ENCODE data around the gene BTD. TPM values are rescaled to one million over a fixed set of nuclear protein-coding genes. Genes with fewer than 3 reads are reported as not detected.

BTD gene
- total and polyA plus RNA-seq, 2 experiments from 2014 or later = 17.8 to 20.0 TPM

DNA sequence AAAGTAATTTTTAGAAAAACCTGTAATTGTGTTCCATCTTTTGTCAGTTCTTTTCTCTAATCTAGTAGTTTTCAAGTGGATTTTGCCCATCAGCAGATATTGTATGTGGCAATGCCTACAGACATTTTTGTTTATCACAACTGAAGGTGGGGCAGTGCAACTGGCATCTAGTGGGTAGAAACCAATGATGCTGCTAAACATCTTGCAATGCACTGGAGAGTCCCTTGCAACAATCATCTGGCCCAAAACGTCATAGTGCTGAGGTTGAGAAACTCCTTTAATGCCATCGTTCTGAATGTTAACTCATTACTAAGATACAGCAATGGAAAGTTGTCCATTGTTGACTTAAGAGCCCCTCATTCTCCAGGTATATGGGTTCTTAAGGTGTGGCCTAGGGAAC lies 80.1 kb downstream of the BTD start:
- Mint-ChIP-seq H3K4me1 (no peaks in the 10 kb centered on the region), H3K9me3 (no peaks in the 10 kb centered on the region), H3K27ac (no peak overlapping the region), H3K4me3 (no peak overlapping the region), H3K36me3 (ENCODE audit: low read depth) (peaks cover 34% of the 10 kb centered on the region), H3K27me3 (ENCODE audit: insufficient read depth, low read depth, poor library complexity) (no peaks in the 10 kb centered on the region)
- Histone ChIP-seq H3K79me2 (replicated peaks; ENCODE audit: insufficient read depth) (no peaks in the 10 kb centered on the region), H4K20me1 (replicated peaks; ENCODE audit: insufficient read depth) (no peaks in the 10 kb centered on the region), H3K27me3 (ENCODE audit: insufficient read depth) (no peaks in the 10 kb centered on the region), H3F3A (replicated peaks; ENCODE audit: low read depth) (no peaks in the 10 kb centered on the region), H2AFZ (no peak overlapping the region), H3K4me3 (no peak overlapping the region), H3K4me2 (no peak overlapping the region), H3K9me2 (ENCODE audit: insufficient read depth) (no peaks in the 10 kb centered on the region), H3K4me1 (ENCODE audit: insufficient read depth) (no peaks in the 10 kb centered on the region), H3K36me3 (ENCODE audit: insufficient read depth) (peaks cover 38% of the 10 kb centered on the region), H3K27ac (ENCODE audit: low read depth) (no peak overlapping the region)
- DNase-seq (ENCODE audit: low spot score) (no peak), ATAC-seq (no peak)
- no peak for TF ChIP-seq EZH2phosphoT487 (IDR thresholded peaks at IDR 0.05; ENCODE audit: unreplicated experiment)
- TF ChIP-seq POLR2AphosphoS5 (IDR thresholded peaks at IDR 0.05; ENCODE audit: low read depth) = no peak
- no peak for TF ChIP-seq ZNF331 (CRISPR knock-in tag; IDR thresholded peaks at IDR 0.05; ENCODE audit: low read depth)
- TF ChIP-seq STAT1 (IDR thresholded peaks at IDR 0.05; ENCODE audit: unreplicated experiment) = no peak
- TF ChIP-seq EZH2 (IDR thresholded peaks at IDR 0.05; ENCODE audit: low read depth, unreplicated experiment) = no peak
- no peak for TF ChIP-seq NANOG (IDR thresholded peaks at IDR 0.05; ENCODE audit: borderline replicate concordance)
- TF ChIP-seq, protein P1, sequence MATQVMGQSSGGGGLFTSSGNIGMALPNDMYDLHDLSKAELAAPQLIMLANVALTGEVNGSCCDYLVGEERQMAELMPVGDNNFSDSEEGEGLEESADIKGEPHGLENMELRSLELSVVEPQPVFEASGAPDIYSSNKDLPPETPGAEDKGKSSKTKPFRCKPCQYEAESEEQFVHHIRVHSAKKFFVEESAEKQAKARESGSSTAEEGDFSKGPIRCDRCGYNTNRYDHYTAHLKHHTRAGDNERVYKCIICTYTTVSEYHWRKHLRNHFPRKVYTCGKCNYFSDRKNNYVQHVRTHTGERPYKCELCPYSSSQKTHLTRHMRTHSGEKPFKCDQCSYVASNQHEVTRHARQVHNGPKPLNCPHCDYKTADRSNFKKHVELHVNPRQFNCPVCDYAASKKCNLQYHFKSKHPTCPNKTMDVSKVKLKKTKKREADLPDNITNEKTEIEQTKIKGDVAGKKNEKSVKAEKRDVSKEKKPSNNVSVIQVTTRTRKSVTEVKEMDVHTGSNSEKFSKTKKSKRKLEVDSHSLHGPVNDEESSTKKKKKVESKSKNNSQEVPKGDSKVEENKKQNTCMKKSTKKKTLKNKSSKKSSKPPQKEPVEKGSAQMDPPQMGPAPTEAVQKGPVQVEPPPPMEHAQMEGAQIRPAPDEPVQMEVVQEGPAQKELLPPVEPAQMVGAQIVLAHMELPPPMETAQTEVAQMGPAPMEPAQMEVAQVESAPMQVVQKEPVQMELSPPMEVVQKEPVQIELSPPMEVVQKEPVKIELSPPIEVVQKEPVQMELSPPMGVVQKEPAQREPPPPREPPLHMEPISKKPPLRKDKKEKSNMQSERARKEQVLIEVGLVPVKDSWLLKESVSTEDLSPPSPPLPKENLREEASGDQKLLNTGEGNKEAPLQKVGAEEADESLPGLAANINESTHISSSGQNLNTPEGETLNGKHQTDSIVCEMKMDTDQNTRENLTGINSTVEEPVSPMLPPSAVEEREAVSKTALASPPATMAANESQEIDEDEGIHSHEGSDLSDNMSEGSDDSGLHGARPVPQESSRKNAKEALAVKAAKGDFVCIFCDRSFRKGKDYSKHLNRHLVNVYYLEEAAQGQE (IDR thresholded peaks at IDR 0.05; ENCODE audit: unreplicated experiment) = no peak
- TF ChIP-seq, protein P2, sequence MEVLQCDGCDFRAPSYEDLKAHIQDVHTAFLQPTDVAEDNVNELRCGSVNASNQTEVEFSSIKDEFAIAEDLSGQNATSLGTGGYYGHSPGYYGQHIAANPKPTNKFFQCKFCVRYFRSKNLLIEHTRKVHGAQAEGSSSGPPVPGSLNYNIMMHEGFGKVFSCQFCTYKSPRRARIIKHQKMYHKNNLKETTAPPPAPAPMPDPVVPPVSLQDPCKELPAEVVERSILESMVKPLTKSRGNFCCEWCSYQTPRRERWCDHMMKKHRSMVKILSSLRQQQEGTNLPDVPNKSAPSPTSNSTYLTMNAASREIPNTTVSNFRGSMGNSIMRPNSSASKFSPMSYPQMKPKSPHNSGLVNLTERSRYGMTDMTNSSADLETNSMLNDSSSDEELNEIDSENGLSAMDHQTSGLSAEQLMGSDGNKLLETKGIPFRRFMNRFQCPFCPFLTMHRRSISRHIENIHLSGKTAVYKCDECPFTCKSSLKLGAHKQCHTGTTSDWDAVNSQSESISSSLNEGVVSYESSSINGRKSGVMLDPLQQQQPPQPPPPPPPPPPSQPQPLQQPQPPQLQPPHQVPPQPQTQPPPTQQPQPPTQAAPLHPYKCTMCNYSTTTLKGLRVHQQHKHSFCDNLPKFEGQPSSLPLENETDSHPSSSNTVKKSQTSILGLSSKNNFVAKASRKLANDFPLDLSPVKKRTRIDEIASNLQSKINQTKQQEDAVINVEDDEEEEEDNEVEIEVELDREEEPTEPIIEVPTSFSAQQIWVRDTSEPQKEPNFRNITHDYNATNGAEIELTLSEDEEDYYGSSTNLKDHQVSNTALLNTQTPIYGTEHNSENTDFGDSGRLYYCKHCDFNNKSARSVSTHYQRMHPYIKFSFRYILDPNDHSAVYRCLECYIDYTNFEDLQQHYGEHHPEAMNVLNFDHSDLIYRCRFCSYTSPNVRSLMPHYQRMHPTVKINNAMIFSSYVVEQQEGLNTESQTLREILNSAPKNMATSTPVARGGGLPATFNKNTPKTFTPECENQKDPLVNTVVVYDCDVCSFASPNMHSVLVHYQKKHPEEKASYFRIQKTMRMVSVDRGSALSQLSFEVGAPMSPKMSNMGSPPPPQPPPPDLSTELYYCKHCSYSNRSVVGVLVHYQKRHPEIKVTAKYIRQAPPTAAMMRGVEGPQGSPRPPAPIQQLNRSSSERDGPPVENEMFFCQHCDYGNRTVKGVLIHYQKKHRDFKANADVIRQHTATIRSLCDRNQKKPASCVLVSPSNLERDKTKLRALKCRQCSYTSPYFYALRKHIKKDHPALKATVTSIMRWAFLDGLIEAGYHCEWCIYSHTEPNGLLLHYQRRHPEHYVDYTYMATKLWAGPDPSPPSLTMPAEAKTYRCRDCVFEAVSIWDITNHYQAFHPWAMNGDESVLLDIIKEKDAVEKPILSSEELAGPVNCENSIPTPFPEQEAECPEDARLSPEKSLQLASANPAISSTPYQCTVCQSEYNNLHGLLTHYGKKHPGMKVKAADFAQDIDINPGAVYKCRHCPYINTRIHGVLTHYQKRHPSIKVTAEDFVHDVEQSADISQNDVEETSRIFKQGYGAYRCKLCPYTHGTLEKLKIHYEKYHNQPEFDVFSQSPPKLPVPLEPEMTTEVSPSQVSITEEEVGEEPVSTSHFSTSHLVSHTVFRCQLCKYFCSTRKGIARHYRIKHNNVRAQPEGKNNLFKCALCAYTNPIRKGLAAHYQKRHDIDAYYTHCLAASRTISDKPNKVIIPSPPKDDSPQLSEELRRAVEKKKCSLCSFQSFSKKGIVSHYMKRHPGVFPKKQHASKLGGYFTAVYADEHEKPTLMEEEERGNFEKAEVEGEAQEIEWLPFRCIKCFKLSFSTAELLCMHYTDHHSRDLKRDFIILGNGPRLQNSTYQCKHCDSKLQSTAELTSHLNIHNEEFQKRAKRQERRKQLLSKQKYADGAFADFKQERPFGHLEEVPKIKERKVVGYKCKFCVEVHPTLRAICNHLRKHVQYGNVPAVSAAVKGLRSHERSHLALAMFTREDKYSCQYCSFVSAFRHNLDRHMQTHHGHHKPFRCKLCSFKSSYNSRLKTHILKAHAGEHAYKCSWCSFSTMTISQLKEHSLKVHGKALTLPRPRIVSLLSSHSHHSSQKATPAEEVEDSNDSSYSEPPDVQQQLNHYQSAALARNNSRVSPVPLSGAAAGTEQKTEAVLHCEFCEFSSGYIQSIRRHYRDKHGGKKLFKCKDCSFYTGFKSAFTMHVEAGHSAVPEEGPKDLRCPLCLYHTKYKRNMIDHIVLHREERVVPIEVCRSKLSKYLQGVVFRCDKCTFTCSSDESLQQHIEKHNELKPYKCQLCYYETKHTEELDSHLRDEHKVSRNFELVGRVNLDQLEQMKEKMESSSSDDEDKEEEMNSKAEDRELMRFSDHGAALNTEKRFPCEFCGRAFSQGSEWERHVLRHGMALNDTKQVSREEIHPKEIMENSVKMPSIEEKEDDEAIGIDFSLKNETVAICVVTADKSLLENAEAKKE (CRISPR knock-in tag; IDR thresholded peaks at IDR 0.05) = no peak
